Measurements from ENCODE around the gene PLEKHH1.

The PLEKHH1 gene

GRCh38 chr14:67532998-67533753 is at the start of gene PLEKHH1:
PLEKHH1 (plus strand) TSS chr14:67533290; CDS start chr14:67541868, 8,578 bp downstream.
- TF ChIP-seq ZFX (IDR thresholded peaks at IDR 0.05; ENCODE audit: borderline replicate concordance) (no peak), CTCF (IDR thresholded peaks at IDR 0.05) (peak; percentile 24)
- H3K27ac ChIP-seq: peak within 1 kb of the TSS; percentile 55

- TF ChIP-seq ZFX (IDR thresholded peaks at IDR 0.05; ENCODE audit: borderline replicate concordance): no peak
- TF ChIP-seq CTCF (IDR thresholded peaks at IDR 0.05): no peak
- no peak overlapping the region for H3K27ac ChIP-seq
These were observed 49.4 kb upstream of the PLEKHH1 start for GRCh38 chr14:67483579-67484285.

GRCh38 chr14:67485501-67486095 is 47.5 kb upstream of the PLEKHH1 start:
- no peak overlapping the region for H3K27ac ChIP-seq
- TF ChIP-seq CTCF (IDR thresholded peaks at IDR 0.05): no peak
- no peak for TF ChIP-seq ZFX (IDR thresholded peaks at IDR 0.05; ENCODE audit: borderline replicate concordance)

- no peak for TF ChIP-seq CTCF (IDR thresholded peaks at IDR 0.05)
- no peak for TF ChIP-seq ZFX (IDR thresholded peaks at IDR 0.05; ENCODE audit: borderline replicate concordance)
These were observed 46.2 kb upstream of the PLEKHH1 start for GRCh38 chr14:67486890-67487289.

GRCh38 chr14:67487332-67487731 is 45.8 kb upstream of the PLEKHH1 start:
- no peak overlapping the region for H3K27ac ChIP-seq
- TF ChIP-seq ZFX (IDR thresholded peaks at IDR 0.05; ENCODE audit: borderline replicate concordance) (no peak), CTCF (IDR thresholded peaks at IDR 0.05) (no peak)

More at GRCh38 chr14:67486890-67487289, 46.2 kb upstream of the PLEKHH1 start:
- H3K27ac ChIP-seq: no peak overlapping the region

GRCh38 chr14:67487937-67488893 is 44.9 kb upstream of the PLEKHH1 start, which contains the start of gene TMEM229B:
TMEM229B (minus strand) TSS chr14:67488721; CDS start chr14:67473923, 14,798 bp downstream.
- TF ChIP-seq ZFX (IDR thresholded peaks at IDR 0.05; ENCODE audit: borderline replicate concordance) (no peak), CTCF (IDR thresholded peaks at IDR 0.05) (no peak)
- no peak within 1 kb of the TSS for H3K27ac ChIP-seq
